HG03175 (cell line): ENCODE data around the gene CCDC73.
"Not testable (repeated sequence)": the region's sequence is repeated elsewhere in the genome, so short reads cannot be mapped to it uniquely, and the experiment has no call there.

ENCODE experiments used
- ATAC-seq: cut with Tn5 transposase; IDR thresholded peaks from one replicate; pipeline ENCODE4 v1.9.1; 2021; ENCODE audit warnings: mild to moderate bottlenecking, moderate library complexity; ENCODE audit not compliant: unreplicated experiment

The CCDC73 gene

DNA sequence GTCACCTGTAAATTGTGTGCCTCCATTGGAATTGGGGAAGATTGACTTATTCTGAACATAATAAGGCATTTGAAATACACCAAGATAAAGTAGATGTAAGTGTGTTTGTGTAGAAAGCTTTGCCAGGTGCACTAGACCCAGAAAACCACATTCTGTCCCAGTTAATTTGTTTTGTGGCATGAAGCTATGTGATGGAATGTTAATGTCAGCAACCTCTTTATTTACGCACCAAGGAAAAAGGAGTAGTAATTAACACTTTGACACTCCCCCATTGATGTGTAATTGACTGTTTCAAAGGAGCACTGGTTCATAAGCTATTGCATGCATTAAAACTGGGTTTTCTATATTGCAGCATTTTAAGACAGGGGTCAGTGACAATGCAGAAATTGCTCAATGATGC lies 196.5 kb downstream of the CCDC73 start:
- no peak for ATAC-seq

DNA sequence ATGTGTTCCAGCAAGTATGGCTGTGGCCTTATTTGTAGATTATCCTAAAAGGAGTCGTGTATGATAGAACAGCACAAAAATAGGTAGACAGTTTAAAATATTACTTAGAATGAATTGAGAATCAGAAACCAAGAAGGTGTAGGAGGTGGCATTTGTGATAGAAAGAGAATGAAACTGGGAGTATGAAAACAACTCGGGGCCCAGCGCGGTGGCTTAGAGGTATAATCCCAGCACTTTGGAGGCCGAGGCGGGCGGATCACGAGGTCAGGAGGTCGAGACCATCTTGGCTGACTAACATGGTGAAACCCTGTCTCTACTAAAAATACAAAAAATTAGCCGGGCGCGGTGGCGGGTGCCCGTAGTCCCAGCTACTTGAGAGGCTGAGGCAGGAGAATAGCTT lies 198.3 kb downstream of the CCDC73 start:
- not testable (repeated sequence) for ATAC-seq

DNA sequence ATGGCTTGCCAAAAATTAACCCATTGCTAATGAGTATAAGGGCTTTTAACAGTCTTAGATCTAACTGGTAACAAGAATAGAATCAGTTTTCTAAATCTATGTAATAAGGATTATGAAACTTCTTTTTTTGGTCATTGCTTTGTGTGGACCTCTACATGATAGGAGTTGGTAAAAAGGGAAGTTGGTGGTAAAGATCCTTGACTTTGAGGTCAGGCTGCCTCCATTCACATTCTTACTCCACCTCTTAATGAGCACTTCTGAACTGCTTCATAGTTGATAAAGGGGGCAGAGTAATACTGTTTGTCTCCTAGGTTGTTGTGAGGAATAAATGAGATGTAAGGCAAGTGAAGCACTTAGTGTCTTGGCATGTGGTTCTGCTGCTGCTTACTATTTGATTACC lies 200.2 kb downstream of the CCDC73 start:
- no peak for ATAC-seq

- ATAC-seq: no peak
Measured at GRCh38 chr11:32586576-32587190, 207.8 kb downstream of the CCDC73 start.

DNA sequence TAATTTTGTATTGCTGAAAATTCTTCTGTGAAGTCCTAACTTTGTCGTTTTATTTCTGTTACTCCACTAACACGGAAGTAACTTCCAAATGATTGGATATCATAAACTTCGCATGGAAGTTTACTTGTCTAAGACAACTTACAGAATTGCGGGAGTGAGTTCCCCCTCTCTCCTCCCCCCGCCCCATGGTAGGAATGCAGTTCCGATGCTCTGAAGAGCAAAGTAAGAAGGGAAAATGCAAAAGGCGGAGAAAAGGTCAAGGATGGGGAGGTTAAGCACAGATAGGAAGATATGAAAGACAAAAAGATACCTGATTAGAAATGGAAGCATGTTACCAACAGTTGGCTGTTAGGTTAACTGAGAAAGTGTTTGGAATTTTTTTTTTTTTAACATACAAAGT lies 209.5 kb downstream of the CCDC73 start:
- ATAC-seq: no peak

- peak; percentile 97 for ATAC-seq
Measured at GRCh38 chr11:32583459-32584271, 210.8 kb downstream of the CCDC73 start, which contains the start of gene EIF3M. Gene EIF3M (plus strand): TSS chr11:32583831. CDS start chr11:32583888, 57 bp downstream.

GRCh38 chr11:32581556-32581955 lies 212.9 kb downstream of the CCDC73 start:
- no peak for ATAC-seq

DNA sequence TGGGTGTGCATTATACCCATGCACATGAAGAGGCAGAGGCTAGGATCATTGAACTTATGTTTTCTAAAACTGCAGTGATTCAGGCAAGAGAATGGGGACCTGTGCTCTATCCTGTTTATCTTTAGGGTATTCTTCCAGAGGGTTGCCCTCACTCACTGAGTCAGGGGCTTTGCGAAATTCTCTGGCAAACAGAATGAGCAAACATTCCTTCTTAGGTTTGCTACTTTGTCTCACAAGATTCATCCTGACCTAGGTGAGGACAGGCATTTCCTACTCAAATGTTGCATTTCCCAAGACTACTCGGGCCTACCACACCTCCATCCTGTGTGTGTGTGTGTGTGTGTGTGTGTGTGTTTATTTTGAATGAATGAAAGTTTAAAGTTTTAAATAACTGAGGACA lies 213.5 kb downstream of the CCDC73 start:
- no peak for ATAC-seq

- ATAC-seq: no peak
Measured at GRCh38 chr11:32576456-32576855, 218.0 kb downstream of the CCDC73 start.

DNA sequence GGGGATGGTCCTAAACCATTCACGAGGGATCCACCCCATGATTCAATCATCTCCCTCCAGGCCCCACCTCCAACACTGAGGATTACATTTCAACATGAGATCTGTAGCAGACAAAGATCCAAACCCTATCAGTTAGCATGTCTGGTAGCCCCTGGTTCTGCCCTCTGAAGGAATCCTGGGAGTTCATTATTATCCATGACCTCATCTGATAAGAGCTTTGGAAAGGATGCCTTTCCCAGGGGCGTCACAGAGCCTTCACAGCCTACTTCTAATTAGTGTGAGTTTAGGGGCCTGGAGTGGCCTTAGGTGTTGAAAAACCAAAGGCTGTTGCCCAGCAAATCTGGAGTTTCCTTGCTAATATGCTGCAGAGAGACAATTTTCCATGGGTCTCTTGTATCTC lies 219.4 kb downstream of the CCDC73 start:
- ATAC-seq: no peak

DNA sequence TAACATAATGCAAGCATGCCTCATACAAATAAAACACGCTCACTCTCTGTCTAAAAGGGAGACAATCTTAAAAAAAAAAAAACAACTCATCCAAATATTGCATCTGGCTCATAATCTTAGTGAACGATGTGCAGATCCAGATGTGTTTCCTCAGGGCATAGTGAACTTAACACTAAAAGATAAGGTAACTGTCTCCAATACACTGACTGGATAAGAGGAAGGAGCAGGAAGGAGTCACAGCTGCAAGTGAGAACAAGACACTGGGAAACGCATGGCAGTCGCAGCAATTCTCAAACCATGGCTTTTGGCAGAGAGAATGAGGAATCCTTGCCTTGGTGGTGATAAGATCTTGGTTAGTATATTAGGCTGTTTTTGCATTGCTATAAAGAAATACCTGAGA lies 220.0 kb downstream of the CCDC73 start:
- ATAC-seq: no peak

GRCh38 chr11:32573228-32573627 lies 221.2 kb downstream of the CCDC73 start:
- no peak for ATAC-seq

DNA sequence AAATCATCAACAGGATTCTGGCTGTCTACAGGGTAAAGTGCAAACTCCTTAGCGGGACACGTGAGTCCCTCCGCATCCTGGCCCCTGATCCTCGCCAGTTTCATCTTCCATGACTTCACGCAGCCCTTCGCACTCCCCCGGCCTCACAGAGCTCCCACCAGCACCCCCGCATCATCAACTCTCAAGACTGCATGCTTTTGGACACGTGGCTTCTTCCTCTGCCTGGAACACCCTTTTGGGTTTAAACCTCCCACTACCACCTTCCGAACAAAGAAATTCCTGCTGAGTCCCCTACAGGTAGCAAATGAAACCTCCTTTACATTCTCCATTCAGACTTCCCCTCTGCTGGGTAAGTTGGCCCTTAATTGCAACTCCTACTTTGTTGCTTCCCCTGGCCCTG lies 223.4 kb downstream of the CCDC73 start:
- no peak for ATAC-seq

GRCh38 chr11:32569313-32569881 lies 225.1 kb downstream of the CCDC73 start:
- no peak for ATAC-seq

GRCh38 chr11:32567154-32567553 lies 227.3 kb downstream of the CCDC73 start:
- ATAC-seq: no peak

DNA sequence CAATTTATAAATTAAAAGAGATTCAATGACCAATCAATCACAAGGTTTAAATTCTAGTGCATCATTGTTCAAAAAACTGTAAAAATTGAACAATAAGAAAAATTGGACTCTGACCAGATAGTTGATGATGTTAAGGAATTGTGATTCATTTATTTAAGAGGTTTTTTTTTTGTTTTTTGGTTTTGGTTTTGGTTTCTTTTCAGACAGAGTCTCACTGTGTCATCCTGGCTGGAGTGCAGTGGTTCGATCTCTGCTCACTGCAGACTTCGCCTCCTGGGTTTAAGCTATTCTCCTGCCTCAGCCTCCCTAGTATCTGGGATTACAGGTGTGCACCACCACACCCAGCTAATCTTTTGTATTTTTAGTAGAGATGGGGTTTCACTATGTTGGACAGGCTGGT lies 227.9 kb downstream of the CCDC73 start:
- ATAC-seq: no peak

GRCh38 chr11:32563600-32563959 lies 230.9 kb downstream of the CCDC73 start:
- ATAC-seq: no peak

- ATAC-seq: no peak
Measured at GRCh38 chr11:32562839-32563599, 231.4 kb downstream of the CCDC73 start.

DNA sequence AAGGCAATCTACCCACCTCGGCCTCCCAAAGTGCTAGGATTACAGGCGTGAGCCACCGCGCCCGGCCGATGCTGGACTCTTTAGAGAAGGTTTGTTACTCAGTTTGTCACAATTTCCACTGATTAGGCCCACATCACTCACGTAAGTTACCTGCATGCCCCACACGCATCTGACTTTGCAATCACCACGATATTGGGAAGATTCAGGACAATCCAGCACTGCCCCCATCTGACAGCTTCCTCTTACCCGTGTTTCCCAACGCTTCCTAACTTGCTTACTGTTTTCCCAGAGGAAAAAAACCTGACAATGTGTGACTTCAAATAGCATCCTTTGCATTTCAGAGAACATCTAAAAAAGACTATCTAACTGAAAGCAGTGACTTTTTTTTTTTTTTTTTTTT lies 232.6 kb downstream of the CCDC73 start:
- no peak for ATAC-seq

- ATAC-seq: no peak
Measured at GRCh38 chr11:32555895-32556294, 238.6 kb downstream of the CCDC73 start.

- no peak for ATAC-seq
Measured at GRCh38 chr11:32555091-32555490, 239.4 kb downstream of the CCDC73 start.
